HuH-7 (cell line): ENCODE data around the gene ME3.
"Not testable (repeated sequence)": the region's sequence is repeated elsewhere in the genome, so short reads cannot be mapped to it uniquely, and the experiment has no call there.

Source experiments
- DNase-seq: peaks from one replicate; pipeline ENCODE4 v3.0.0; 2011; ENCODE audit warnings: low spot score

The ME3 gene

GRCh38 chr11:86423488-86423887, 248.9 kb downstream of the ME3 start:
- not testable (repeated sequence) for DNase-seq

- DNase-seq, result no peak
Measured at GRCh38 chr11:86422371-86422770, 250.0 kb downstream of the ME3 start.

- DNase-seq, result no peak
Measured at GRCh38 chr11:86421946-86422345, 250.5 kb downstream of the ME3 start.

- DNase-seq, result no peak
Measured at GRCh38 chr11:86418917-86419316, 253.5 kb downstream of the ME3 start.

GRCh38 chr11:86418513-86418912, 253.9 kb downstream of the ME3 start:
- no peak for DNase-seq

- DNase-seq, result no peak
Measured at GRCh38 chr11:86418106-86418505, 254.3 kb downstream of the ME3 start.

- not testable (repeated sequence) for DNase-seq
Measured at GRCh38 chr11:86416951-86417350, 255.5 kb downstream of the ME3 start.

- no peak for DNase-seq
Measured at GRCh38 chr11:86416494-86416893, 255.9 kb downstream of the ME3 start.

- DNase-seq, result no peak
Measured at GRCh38 chr11:86415026-86415425, 257.4 kb downstream of the ME3 start.

- DNase-seq, result no peak
Measured at GRCh38 chr11:86414032-86414431, 258.4 kb downstream of the ME3 start.

- no peak for DNase-seq
Measured at GRCh38 chr11:86408845-86409244, 263.6 kb downstream of the ME3 start.

GRCh38 chr11:86403458-86403857, 269.0 kb downstream of the ME3 start:
- DNase-seq, result no peak

- no peak for DNase-seq
Measured at GRCh38 chr11:86398106-86398505, 274.3 kb downstream of the ME3 start.

GRCh38 chr11:86397351-86397750, 275.1 kb downstream of the ME3 start:
- no peak for DNase-seq

- no peak for DNase-seq
Measured at GRCh38 chr11:86396396-86396795, 276.0 kb downstream of the ME3 start.

- no peak for DNase-seq
Measured at GRCh38 chr11:86395061-86395551, 277.3 kb downstream of the ME3 start.
